Left ventricle myocardium inferior (tissue), 1 donor: ENCODE results near the gene FNIP1. TPM values are rescaled to one million over a fixed set of nuclear protein-coding genes. Genes with fewer than 3 reads are reported as not detected.

ENCODE experiments used
- DNase-seq: peaks from one replicate; pipeline ENCODE4 v3.0.0-alpha.2; 2020
- H3K27ac ChIP-seq: fragments of 200-600 bp; replicated peaks from 2 replicates; pipeline ENCODE4 v1.8.0; 2021
- H3K27me3 ChIP-seq: fragments of 200-600 bp; 2 replicates; pipeline ENCODE4 v1.8.0; 2021; ENCODE audit warnings: low read depth
- H3K36me3 ChIP-seq: fragments of 200-600 bp; 2 replicates; pipeline ENCODE4 v1.8.0; 2021
- H3K4me1 ChIP-seq: fragments of 200-600 bp; 2 replicates; pipeline ENCODE4 v1.8.0; 2021
- H3K4me3 ChIP-seq: fragments of 200-600 bp; 2 replicates; pipeline ENCODE4 v1.8.0; 2021; ENCODE audit warnings: mild to moderate bottlenecking, moderate library complexity
- H3K9me3 ChIP-seq: fragments of 200-600 bp; replicated peaks from 2 replicates; pipeline ENCODE4 v1.8.0; 2021
- intact Hi-C: fragments of 100-400 bp; cut with micrococcal nuclease; formaldehyde crosslinking; loops from one replicate; pipeline ENCODE4 v1.11.0; 2022
- total RNA-seq: library from RNA; stranded (reverse); fragmentation: NEBNext Ultra II Directional; extraction: Animal tissue kit (Norgen Biotek cat#: 25700); gene quantifications from one replicate; pipeline ENCODE4 v1.2.1, GENCODE V29; 2021
- TF ChIP-seq, protein P1 (sequence below): fragments of 200-600 bp; IDR thresholded peaks from 2 replicates; pipeline ENCODE4 v1.8.0; 2021; ENCODE audit warnings: antibody characterized with exemption, mild to moderate bottlenecking, borderline replicate concordance
- donor health status: DM: no; HTN: yes; CAD: no; lungs with severe emphysema.

The FNIP1 gene
- total RNA-seq, 1 donor from 2014 or later: 30.6 TPM

DNA sequence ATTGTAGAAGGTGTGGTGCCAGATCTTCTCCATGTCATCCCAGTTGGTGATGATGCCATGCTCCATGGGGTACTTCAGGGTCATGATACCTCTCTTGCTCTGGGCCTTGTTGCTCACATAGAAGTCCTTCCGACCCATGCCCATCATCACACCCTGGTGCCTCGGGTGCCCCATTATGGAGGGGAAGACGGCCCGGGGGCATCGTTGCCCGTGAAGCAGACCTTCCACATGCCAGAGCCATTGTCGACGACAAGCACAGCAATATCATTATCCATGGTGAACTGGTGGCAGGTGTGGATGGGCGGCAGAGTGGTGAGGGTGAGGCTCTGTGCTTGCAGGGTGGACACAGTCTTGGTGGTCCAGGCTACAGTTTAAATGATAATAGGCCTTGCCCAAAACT is 137.0 kb downstream of the FNIP1 start:
- Histone ChIP-seq H3K27me3 (no peaks in the 10 kb centered on the region), H3K4me1 (peaks cover 9% of the 10 kb centered on the region), H3K4me3 (no peak overlapping the region), H3K9me3 (peaks cover 18% of the 10 kb centered on the region), H3K27ac (no peak overlapping the region), H3K36me3 (peaks cover 71% of the 10 kb centered on the region)
- TF ChIP-seq, protein P1, sequence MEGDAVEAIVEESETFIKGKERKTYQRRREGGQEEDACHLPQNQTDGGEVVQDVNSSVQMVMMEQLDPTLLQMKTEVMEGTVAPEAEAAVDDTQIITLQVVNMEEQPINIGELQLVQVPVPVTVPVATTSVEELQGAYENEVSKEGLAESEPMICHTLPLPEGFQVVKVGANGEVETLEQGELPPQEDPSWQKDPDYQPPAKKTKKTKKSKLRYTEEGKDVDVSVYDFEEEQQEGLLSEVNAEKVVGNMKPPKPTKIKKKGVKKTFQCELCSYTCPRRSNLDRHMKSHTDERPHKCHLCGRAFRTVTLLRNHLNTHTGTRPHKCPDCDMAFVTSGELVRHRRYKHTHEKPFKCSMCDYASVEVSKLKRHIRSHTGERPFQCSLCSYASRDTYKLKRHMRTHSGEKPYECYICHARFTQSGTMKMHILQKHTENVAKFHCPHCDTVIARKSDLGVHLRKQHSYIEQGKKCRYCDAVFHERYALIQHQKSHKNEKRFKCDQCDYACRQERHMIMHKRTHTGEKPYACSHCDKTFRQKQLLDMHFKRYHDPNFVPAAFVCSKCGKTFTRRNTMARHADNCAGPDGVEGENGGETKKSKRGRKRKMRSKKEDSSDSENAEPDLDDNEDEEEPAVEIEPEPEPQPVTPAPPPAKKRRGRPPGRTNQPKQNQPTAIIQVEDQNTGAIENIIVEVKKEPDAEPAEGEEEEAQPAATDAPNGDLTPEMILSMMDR: no peak
- DNase-seq: no peak
- intact Hi-C loops: no loop called here

DNA sequence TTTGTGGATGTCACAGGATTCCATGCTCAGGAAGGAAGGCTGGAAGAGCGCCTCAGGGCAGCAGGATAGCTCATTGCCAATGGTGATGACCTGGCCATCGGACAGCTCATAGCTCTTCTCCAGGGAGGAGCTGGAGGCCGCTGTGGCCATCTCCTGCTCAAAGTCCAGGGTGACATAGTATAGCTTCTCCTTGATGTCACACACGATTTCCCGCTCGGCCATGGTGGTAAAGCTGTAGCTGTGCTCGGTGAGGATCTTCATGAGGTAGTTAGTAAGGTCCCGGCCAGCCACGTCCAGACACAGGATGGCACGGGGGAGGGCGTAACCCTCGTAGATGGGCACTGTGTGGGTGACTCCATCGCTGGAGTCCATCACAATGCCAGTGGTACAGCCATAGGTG is 137.5 kb downstream of the FNIP1 start:
- no peak for DNase-seq
- TF ChIP-seq, protein P1: no peak
- intact Hi-C loops: no loop called here
- H3K9me3 ChIP-seq: peaks cover 18% of the 10 kb centered on the region
- peaks cover 9% of the 10 kb centered on the region for H3K4me1 ChIP-seq
- H3K27me3 ChIP-seq: no peaks in the 10 kb centered on the region
- no peak overlapping the region for H3K4me3 ChIP-seq
- peaks cover 74% of the 10 kb centered on the region for H3K36me3 ChIP-seq
- no peak overlapping the region for H3K27ac ChIP-seq

DNA sequence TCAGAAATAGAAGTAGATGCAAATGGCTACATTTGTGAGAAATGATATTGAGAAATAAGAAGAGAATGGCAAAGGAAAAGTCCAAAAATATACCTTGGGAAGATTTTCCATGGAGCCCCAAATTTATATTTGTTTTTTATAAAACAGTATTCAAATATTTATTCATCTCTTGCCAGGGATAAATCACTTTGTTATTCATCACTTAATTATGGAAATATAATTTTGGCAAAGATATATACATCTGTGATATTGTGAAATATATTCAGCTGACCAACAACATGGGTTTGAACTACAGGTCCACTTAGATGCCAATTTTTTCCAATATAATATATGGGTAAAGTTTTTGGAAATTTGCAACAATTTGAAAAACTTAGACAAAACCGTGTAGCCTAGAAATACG is 142.0 kb downstream of the FNIP1 start:
- H3K4me1 ChIP-seq: peaks cover 9% of the 10 kb centered on the region
- DNase-seq: no peak
- peaks cover 74% of the 10 kb centered on the region for H3K36me3 ChIP-seq
- no peaks in the 10 kb centered on the region for H3K27me3 ChIP-seq
- intact Hi-C loops: no loop called here
- no peak overlapping the region for H3K4me3 ChIP-seq
- H3K27ac ChIP-seq: no peak overlapping the region
- H3K9me3 ChIP-seq: peaks cover 2% of the 10 kb centered on the region
- TF ChIP-seq, protein P1: no peak

DNA sequence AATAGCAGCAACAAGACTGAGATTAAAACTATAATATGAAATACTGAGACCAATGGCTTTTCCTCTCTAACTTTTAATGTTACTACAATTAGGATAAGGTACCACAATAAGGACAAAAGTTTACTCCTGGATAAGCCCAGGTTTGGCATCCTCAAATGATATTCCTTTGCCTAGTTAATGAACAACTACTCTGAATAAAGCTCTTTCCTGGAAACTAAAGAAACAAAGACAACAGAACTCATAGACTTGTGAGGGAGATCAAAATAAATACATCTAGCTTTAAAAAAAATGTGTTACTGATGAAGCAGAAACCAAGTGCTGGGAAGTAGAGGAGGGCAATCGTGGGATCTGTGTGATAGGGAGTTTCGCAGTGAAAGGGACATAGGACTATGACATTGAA is 142.5 kb downstream of the FNIP1 start:
- TF ChIP-seq, protein P1: no peak
- Histone ChIP-seq H3K4me1 (peaks cover 9% of the 10 kb centered on the region), H3K36me3 (peaks cover 74% of the 10 kb centered on the region), H3K27me3 (no peaks in the 10 kb centered on the region), H3K27ac (no peak overlapping the region), H3K9me3 (no peaks in the 10 kb centered on the region), H3K4me3 (no peak overlapping the region)
- intact Hi-C loops: no loop called here
- DNase-seq: no peak

DNA sequence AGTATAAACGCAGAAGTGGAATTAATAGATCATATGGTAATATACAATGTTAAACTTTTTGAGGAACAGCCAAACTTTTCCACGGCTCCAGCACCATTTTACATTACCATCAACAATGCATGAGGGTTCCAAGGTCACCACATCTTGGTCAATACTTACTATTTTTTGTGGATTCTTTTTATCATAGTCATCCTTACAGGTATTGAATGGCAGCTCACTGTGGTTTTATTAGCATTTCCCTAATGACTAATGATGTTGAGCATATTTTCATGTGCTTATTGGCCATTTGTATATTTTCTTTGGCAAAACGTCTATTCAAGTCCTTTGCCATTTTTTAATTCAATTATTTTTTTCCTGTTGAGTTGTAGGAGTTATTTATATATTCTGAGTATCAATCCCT is 147.7 kb downstream of the FNIP1 start:
- Histone ChIP-seq H3K27ac (no peak overlapping the region), H3K4me3 (no peak overlapping the region), H3K4me1 (no peaks in the 10 kb centered on the region), H3K9me3 (no peaks in the 10 kb centered on the region), H3K27me3 (no peaks in the 10 kb centered on the region), H3K36me3 (peaks cover 87% of the 10 kb centered on the region)
- intact Hi-C loops: no loop called here
- TF ChIP-seq, protein P1: no peak
- no peak for DNase-seq
